Measurements from ENCODE around the gene DYRK4. TPM values are rescaled to one million over a fixed set of nuclear protein-coding genes. Genes with fewer than 3 reads are reported as not detected.

Gene DYRK4
- total and polyA plus RNA-seq, 8 donors, result 15.2 to 50.2 (median 20.7) TPM

DNA sequence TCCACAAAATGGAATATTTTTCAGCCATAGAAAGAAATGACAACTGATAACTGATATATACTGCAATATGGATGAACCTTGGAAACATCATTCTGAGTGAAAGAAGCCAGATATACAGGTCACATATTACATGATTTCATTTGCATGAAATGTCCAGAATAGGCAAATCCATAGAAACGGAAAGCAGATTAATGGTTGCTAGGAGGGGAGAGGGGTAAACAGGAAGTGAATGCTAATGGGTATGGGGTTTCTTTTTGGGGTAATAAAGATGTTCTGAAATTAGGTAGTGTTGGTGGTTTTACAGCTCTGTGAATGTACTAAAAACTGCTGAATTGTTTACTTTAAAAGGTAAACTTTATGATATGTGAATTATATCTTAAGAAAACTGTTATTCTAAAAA lies 16.8 kb upstream of the DYRK4 start:
- ATAC-seq, result no peak
- TF ChIP-seq, protein P1, sequence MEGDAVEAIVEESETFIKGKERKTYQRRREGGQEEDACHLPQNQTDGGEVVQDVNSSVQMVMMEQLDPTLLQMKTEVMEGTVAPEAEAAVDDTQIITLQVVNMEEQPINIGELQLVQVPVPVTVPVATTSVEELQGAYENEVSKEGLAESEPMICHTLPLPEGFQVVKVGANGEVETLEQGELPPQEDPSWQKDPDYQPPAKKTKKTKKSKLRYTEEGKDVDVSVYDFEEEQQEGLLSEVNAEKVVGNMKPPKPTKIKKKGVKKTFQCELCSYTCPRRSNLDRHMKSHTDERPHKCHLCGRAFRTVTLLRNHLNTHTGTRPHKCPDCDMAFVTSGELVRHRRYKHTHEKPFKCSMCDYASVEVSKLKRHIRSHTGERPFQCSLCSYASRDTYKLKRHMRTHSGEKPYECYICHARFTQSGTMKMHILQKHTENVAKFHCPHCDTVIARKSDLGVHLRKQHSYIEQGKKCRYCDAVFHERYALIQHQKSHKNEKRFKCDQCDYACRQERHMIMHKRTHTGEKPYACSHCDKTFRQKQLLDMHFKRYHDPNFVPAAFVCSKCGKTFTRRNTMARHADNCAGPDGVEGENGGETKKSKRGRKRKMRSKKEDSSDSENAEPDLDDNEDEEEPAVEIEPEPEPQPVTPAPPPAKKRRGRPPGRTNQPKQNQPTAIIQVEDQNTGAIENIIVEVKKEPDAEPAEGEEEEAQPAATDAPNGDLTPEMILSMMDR (IDR thresholded peaks at IDR 0.05), result no peak
- intact Hi-C loops (cut with DNase I), result no loop called here
- no peak overlapping the region for H3K27ac ChIP-seq
- H3K36me3 ChIP-seq, result no peaks in the 10 kb centered on the region
- H3K9me3 ChIP-seq, result no peaks in the 10 kb centered on the region
- no peak overlapping the region for H3K4me3 ChIP-seq
- no peak for FAIRE-seq
- no peaks in the 10 kb centered on the region for H3K4me1 ChIP-seq
- no peak for DNase-seq
- no peaks in the 10 kb centered on the region for H3K27me3 ChIP-seq
- WGBS, 2 donors, result 88 to 93% methylated on average over 1 of the region's 1 CpG

DNA sequence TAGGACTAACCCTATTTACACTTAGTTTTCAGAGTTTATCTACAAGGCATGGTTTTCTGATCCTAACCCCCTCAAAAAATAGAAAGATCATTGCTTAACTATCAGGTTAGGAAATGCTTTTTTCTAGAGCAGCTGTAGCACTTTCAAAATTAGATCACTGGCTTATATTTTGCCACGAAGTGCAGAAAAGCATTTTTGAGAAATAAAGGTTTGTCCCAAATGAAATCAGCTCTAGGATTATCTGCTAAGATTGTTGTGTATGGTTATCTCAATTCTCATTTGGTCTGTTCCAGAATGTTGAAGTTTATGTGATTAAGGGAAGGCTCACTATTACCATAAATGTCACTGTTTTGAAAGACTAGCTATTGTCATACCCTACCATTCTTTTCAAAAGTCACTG lies 9.8 kb upstream of the DYRK4 start:
- intact Hi-C loops (cut with DNase I), result no loop called here
- WGBS, 2 donors, result 94 to 98% methylated on average over 1 of the region's 1 CpG
- Histone ChIP-seq H3K36me3 (no peaks in the 10 kb centered on the region), H3K27me3 (no peaks in the 10 kb centered on the region), H3K27ac (no peak overlapping the region), H3K4me1 (no peaks in the 10 kb centered on the region), H3K4me3 (no peak overlapping the region), H3K9me3 (no peaks in the 10 kb centered on the region)
- TF ChIP-seq, protein P1 (IDR thresholded peaks at IDR 0.05), result no peak
- FAIRE-seq (no peak), DNase-seq (no peak), ATAC-seq (no peak)

DNA sequence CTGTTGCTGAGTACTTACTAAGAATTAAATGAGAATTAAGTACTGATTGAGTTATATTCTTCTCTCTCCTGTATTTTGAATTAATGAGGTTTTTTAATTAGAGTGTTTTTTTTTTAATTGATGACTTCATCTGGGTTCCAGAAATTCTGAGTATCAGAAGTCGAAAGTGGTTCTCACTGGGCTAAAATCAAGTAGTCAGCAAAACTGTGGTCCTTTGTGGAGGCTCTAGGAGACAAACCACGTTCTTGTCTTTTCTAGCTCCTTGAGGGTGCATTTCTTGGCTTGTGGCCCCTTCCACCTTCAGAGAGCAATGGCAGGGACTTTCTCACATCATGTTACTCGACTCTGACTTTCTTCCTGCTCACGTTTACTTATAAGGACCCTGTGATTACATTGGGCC lies 8.1 kb upstream of the DYRK4 start:
- WGBS, 2 donors, result 85 to 91% methylated on average over 4 of the region's 4 CpGs
- H3K27me3 ChIP-seq, result no peaks in the 10 kb centered on the region
- DNase-seq, result no peak
- H3K4me1 ChIP-seq, result no peaks in the 10 kb centered on the region
- no peaks in the 10 kb centered on the region for H3K36me3 ChIP-seq
- H3K27ac ChIP-seq, result no peak overlapping the region
- FAIRE-seq, result no peak
- TF ChIP-seq, protein P1 (IDR thresholded peaks at IDR 0.05), result no peak
- H3K9me3 ChIP-seq, result no peaks in the 10 kb centered on the region
- ATAC-seq, result no peak
- no peak overlapping the region for H3K4me3 ChIP-seq
- intact Hi-C loops (cut with DNase I), result no loop called here

DNA sequence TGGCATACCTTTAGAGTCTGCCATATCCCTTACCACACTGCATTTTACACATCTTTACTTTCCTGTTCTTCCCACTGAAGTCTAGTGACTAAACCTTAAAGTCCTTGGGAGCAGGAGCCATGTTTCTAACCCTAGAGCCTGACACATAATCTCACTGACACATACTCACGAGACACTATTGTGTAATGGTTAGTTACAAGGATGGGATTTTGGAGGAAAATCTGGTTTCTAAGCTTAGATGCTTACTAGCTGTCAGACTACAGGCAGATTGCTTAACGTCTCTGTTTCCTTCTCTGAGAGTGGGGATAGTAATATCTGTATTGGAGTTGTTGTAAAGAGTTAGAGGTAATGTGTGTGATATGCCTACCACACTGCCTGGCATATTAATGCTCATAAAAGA lies 6.2 kb upstream of the DYRK4 start:
- no peak for FAIRE-seq
- Histone ChIP-seq H3K4me1 (no peaks in the 10 kb centered on the region), H3K27me3 (no peaks in the 10 kb centered on the region), H3K9me3 (no peaks in the 10 kb centered on the region), H3K4me3 (no peak overlapping the region), H3K36me3 (no peaks in the 10 kb centered on the region), H3K27ac (no peak overlapping the region)
- 83 to 84% methylated on average over 2 of the region's 2 CpGs for WGBS, 2 donors
- intact Hi-C loops (cut with DNase I), result no loop called here
- TF ChIP-seq, protein P1 (IDR thresholded peaks at IDR 0.05), result no peak
- peak in 1 of 4 donors; percentile 22 for ATAC-seq
- no peak for DNase-seq

DNA sequence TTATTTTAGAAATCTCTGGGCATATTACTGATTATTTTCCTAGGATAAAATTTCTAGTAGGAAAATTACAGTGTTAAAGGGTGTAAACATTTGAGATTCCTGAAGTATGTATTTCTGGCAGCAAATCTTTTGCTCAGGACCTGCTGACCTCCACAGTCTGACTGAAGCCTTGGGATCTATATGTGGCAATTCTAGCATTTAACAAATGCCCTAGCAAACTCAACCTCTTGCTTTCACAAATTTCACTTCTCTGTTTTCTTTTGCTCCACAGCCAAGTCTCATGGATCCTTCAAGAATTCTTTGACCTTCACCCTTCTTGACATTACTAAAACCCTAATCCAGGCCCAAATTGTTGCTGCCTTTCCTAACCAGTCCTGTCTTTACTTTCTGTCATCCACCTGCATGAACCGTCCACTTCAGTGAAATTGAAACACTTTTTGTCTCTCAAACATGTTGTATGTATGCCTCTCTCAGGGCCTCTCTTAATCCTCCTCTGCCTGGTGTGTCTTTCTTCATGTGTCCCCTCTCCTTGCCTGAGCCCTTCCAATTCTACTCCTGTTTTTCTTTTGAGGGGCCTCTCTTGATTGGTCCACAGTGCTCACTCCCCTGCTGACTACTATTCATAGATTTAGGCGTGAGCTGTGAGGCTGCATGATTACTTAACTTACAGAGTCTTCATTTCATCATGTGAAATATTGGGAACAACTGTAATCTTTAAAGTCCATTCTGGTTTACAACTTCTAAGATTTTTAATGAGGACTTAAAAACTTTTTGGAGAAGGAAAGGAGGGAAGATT lies 5.1 kb upstream of the DYRK4 start:
- H3K4me3 ChIP-seq, result no peak overlapping the region
- DNase-seq (no peak), FAIRE-seq (no peak), ATAC-seq (peak in 2 of 4 donors; percentile 14 to 26)
- no peaks in the 10 kb centered on the region for H3K27me3 ChIP-seq
- H3K4me1 ChIP-seq, result peaks cover 0 to 2% (median 0%) of the 10 kb centered on the region in 3 donors
- intact Hi-C loops (cut with DNase I), result no loop called here
- H3K9me3 ChIP-seq, result no peaks in the 10 kb centered on the region
- WGBS, 2 donors, result 88 to 94% methylated on average over 2 of the region's 2 CpGs
- H3K27ac ChIP-seq, result no peak overlapping the region
- TF ChIP-seq, protein P1 (IDR thresholded peaks at IDR 0.05), result no peak
- no peaks in the 10 kb centered on the region for H3K36me3 ChIP-seq

Measured in pancreas (tissue), 10 donors.